WERI-Rb-1 (cell line): ENCODE results near the gene DCC.

ENCODE experiments used
- DNase-seq: peaks from one replicate; pipeline ENCODE4 v3.0.0-alpha.2; 2020
- H3K27ac ChIP-seq: fragments of 250-450 bp; sonication (Bioruptor Pico); 2 replicates; pipeline ENCODE4 v1.5.1; 2020; ENCODE audit warnings: mild to moderate bottlenecking, moderate library complexity
- H3K27me3 ChIP-seq: fragments of 250-450 bp; sonication (Bioruptor Pico); 2 replicates; pipeline ENCODE4 v1.5.1; 2021; ENCODE audit warnings: mild to moderate bottlenecking, low read depth, moderate library complexity; ENCODE audit not compliant: insufficient read depth, severe bottlenecking
- H3K36me3 ChIP-seq: fragments of 250-450 bp; sonication (Bioruptor Pico); 2 replicates; pipeline ENCODE4 v1.5.1; 2020; ENCODE audit warnings: mild to moderate bottlenecking, moderate library complexity
- H3K4me3 ChIP-seq: 2 replicates; pipeline ENCODE4 v1.5.1; 2011; ENCODE audit warnings: low read depth, mild to moderate bottlenecking, control low read depth, low read length
- H3K9me3 ChIP-seq: fragments of 250-450 bp; sonication (Bioruptor Pico); 2 replicates; pipeline ENCODE4 v1.5.1; 2021; ENCODE audit warnings: mild to moderate bottlenecking, moderate library complexity; ENCODE audit not compliant: severe bottlenecking
- CTCF ChIP-seq: IDR thresholded peaks from 2 replicates; pipeline ENCODE4 v1.5.1; 2011; ENCODE audit warnings: low read depth, mild to moderate bottlenecking, control low read depth, inconsistent platforms, low read length

Gene DCC

GRCh38 chr18:52682260-52682659, 342.3 kb downstream of the DCC start:
- no peak overlapping the region for H3K27ac ChIP-seq
- no peak for DNase-seq
- H3K27me3 ChIP-seq = no peaks in the 10 kb centered on the region
- no peak for TF ChIP-seq CTCF
- H3K4me3 ChIP-seq = no peak overlapping the region
- H3K9me3 ChIP-seq = no peaks in the 10 kb centered on the region
- H3K36me3 ChIP-seq = no peaks in the 10 kb centered on the region

- no peak for TF ChIP-seq CTCF
- DNase-seq = no peak
- Histone ChIP-seq H3K9me3 (no peaks in the 10 kb centered on the region), H3K27ac (no peak overlapping the region), H3K4me3 (no peak overlapping the region), H3K36me3 (no peaks in the 10 kb centered on the region), H3K27me3 (no peaks in the 10 kb centered on the region)
These were observed 345.3 kb downstream of the DCC start for GRCh38 chr18:52685316-52685715.

- no peaks in the 10 kb centered on the region for H3K27me3 ChIP-seq
- H3K36me3 ChIP-seq = no peaks in the 10 kb centered on the region
- no peak overlapping the region for H3K4me3 ChIP-seq
- DNase-seq = no peak
- H3K9me3 ChIP-seq = no peaks in the 10 kb centered on the region
- no peak for TF ChIP-seq CTCF
- H3K27ac ChIP-seq = no peak overlapping the region
These were observed 351.8 kb downstream of the DCC start for GRCh38 chr18:52691841-52692240.

GRCh38 chr18:52694804-52695203, 354.8 kb downstream of the DCC start:
- peak; percentile 74 for TF ChIP-seq CTCF
- Histone ChIP-seq H3K4me3 (no peak overlapping the region), H3K27me3 (no peaks in the 10 kb centered on the region), H3K9me3 (no peaks in the 10 kb centered on the region), H3K27ac (no peak overlapping the region), H3K36me3 (no peaks in the 10 kb centered on the region)
- DNase-seq = peak; percentile 56

GRCh38 chr18:52700116-52700515, 360.1 kb downstream of the DCC start:
- no peaks in the 10 kb centered on the region for H3K36me3 ChIP-seq
- no peaks in the 10 kb centered on the region for H3K9me3 ChIP-seq
- no peak for DNase-seq
- H3K27ac ChIP-seq = no peak overlapping the region
- H3K4me3 ChIP-seq = no peak overlapping the region
- no peaks in the 10 kb centered on the region for H3K27me3 ChIP-seq
- TF ChIP-seq CTCF = no peak

GRCh38 chr18:52700816-52701215, 360.8 kb downstream of the DCC start:
- Histone ChIP-seq H3K27me3 (no peaks in the 10 kb centered on the region), H3K9me3 (no peaks in the 10 kb centered on the region), H3K4me3 (no peak overlapping the region), H3K27ac (no peak overlapping the region), H3K36me3 (no peaks in the 10 kb centered on the region)
- no peak for DNase-seq
- no peak for TF ChIP-seq CTCF
